T-helper 17 cell (primary cell): ENCODE measurements around the gene GLDN. TPM values are rescaled to one million over a fixed set of nuclear protein-coding genes. Genes with fewer than 3 reads are reported as not detected.

Experiments used
- ATAC-seq: fragments of 150-1000 bp; cut with Tn5 transposase; 2 replicates; pipeline ENCODE4 v1.10.0; 2021; ENCODE audit warnings: mild to moderate bottlenecking, moderate library complexity
- DNase-seq, 3 donors: peaks; one replicate each; pipeline versions ENCODE4 v3.0.0 to v3.0.0-alpha.2; 2020 to 2021
- H3K9me3 ChIP-seq: one replicate; pipeline ENCODE4 v1.7.0; 2013; ENCODE audit warnings: low read length, mild to moderate bottlenecking; ENCODE audit not compliant: control insufficient read depth, poor library complexity, severe bottlenecking
- H3K27ac Mint-ChIP-seq: one replicate; pipeline ENCODE4 v1.8.0; 2022; ENCODE audit warnings: mild to moderate bottlenecking, moderate library complexity, mixed read lengths
- H3K27me3 Mint-ChIP-seq: one replicate; pipeline ENCODE4 v1.8.0; 2022; ENCODE audit warnings: mixed read lengths
- H3K36me3 Mint-ChIP-seq: one replicate; pipeline ENCODE4 v1.8.0; 2022; ENCODE audit warnings: low read depth, mixed read lengths
- H3K4me1 Mint-ChIP-seq: one replicate; pipeline ENCODE4 v1.8.0; 2022; ENCODE audit warnings: mild to moderate bottlenecking, mixed read lengths
- H3K4me3 Mint-ChIP-seq: one replicate; pipeline ENCODE4 v1.8.0; 2022; ENCODE audit warnings: mild to moderate bottlenecking, moderate library complexity, mixed read lengths
- total RNA-seq, 4 donors: library from RNA in 2 of 4; stranded (reverse) in 2 of 4; gene quantifications; one replicate each; pipeline ENCODE4 v1.2.3 and lab custom pipeline; 2022 to 2026

GLDN gene
- total RNA-seq, 2 donors from 2014 or later = 0.21 TPM; not detected in 1

- no peak for DNase-seq
- H3K4me3 Mint-ChIP-seq = no peak overlapping the region
- H3K36me3 Mint-ChIP-seq = no peaks in the 10 kb centered on the region
- no peak for ATAC-seq
- no peaks in the 10 kb centered on the region for H3K4me1 Mint-ChIP-seq
- peaks cover 31% of the 10 kb centered on the region for H3K27me3 Mint-ChIP-seq
- H3K27ac Mint-ChIP-seq = no peak overlapping the region
- H3K9me3 ChIP-seq = no peaks in the 10 kb centered on the region
These were observed 12.5 kb downstream of the GLDN start for GRCh38 chr15:51353976-51354375.

GRCh38 chr15:51355096-51355495 lies 13.6 kb downstream of the GLDN start:
- Mint-ChIP-seq H3K36me3 (no peaks in the 10 kb centered on the region), H3K27me3 (peaks cover 28% of the 10 kb centered on the region), H3K4me1 (no peaks in the 10 kb centered on the region), H3K4me3 (no peak overlapping the region), H3K27ac (no peak overlapping the region)
- no peaks in the 10 kb centered on the region for H3K9me3 ChIP-seq
- ATAC-seq = no peak
- DNase-seq = no peak

GRCh38 chr15:51356147-51356546 lies 14.7 kb downstream of the GLDN start:
- ATAC-seq (no peak), DNase-seq (no peak)
- no peaks in the 10 kb centered on the region for H3K4me1 Mint-ChIP-seq
- no peak overlapping the region for H3K27ac Mint-ChIP-seq
- H3K36me3 Mint-ChIP-seq = no peaks in the 10 kb centered on the region
- H3K27me3 Mint-ChIP-seq = peaks cover 19% of the 10 kb centered on the region
- H3K4me3 Mint-ChIP-seq = no peak overlapping the region
- no peaks in the 10 kb centered on the region for H3K9me3 ChIP-seq

- H3K4me3 Mint-ChIP-seq = no peak overlapping the region
- no peaks in the 10 kb centered on the region for H3K36me3 Mint-ChIP-seq
- H3K4me1 Mint-ChIP-seq = no peaks in the 10 kb centered on the region
- peaks cover 12% of the 10 kb centered on the region for H3K27me3 Mint-ChIP-seq
- H3K9me3 ChIP-seq = no peaks in the 10 kb centered on the region
- H3K27ac Mint-ChIP-seq = no peak overlapping the region
- ATAC-seq (no peak), DNase-seq (no peak)
These were observed 15.5 kb downstream of the GLDN start for GRCh38 chr15:51356983-51357382.

GRCh38 chr15:51359981-51360380 lies 18.5 kb downstream of the GLDN start:
- no peaks in the 10 kb centered on the region for H3K9me3 ChIP-seq
- no peak for ATAC-seq
- no peak for DNase-seq
- Mint-ChIP-seq H3K27ac (no peak overlapping the region), H3K27me3 (no peaks in the 10 kb centered on the region), H3K36me3 (no peaks in the 10 kb centered on the region), H3K4me1 (no peaks in the 10 kb centered on the region), H3K4me3 (no peak overlapping the region)

GRCh38 chr15:51363383-51363782 lies 21.9 kb downstream of the GLDN start:
- no peaks in the 10 kb centered on the region for H3K4me1 Mint-ChIP-seq
- H3K4me3 Mint-ChIP-seq = no peak overlapping the region
- H3K9me3 ChIP-seq = no peaks in the 10 kb centered on the region
- no peak for ATAC-seq
- no peak for DNase-seq
- H3K36me3 Mint-ChIP-seq = no peaks in the 10 kb centered on the region
- no peak overlapping the region for H3K27ac Mint-ChIP-seq
- H3K27me3 Mint-ChIP-seq = peaks cover 9% of the 10 kb centered on the region

GRCh38 chr15:51365417-51365816 lies 24.0 kb downstream of the GLDN start:
- H3K36me3 Mint-ChIP-seq = no peaks in the 10 kb centered on the region
- H3K4me3 Mint-ChIP-seq = no peak overlapping the region

GRCh38 chr15:51366071-51366470 lies 24.6 kb downstream of the GLDN start:
- Mint-ChIP-seq H3K27me3 (peaks cover 9% of the 10 kb centered on the region), H3K4me3 (no peak overlapping the region), H3K27ac (no peak overlapping the region), H3K36me3 (no peaks in the 10 kb centered on the region), H3K4me1 (no peaks in the 10 kb centered on the region)
- ATAC-seq (no peak), DNase-seq (no peak)
- H3K9me3 ChIP-seq = no peaks in the 10 kb centered on the region

More at GRCh38 chr15:51365417-51365816, 24.0 kb downstream of the GLDN start:
- H3K27me3 Mint-ChIP-seq = peaks cover 9% of the 10 kb centered on the region
- no peaks in the 10 kb centered on the region for H3K4me1 Mint-ChIP-seq
- H3K9me3 ChIP-seq = no peaks in the 10 kb centered on the region
- H3K27ac Mint-ChIP-seq = no peak overlapping the region
- no peak for ATAC-seq
- DNase-seq = no peak

GRCh38 chr15:51366920-51367319 lies 25.5 kb downstream of the GLDN start:
- H3K27me3 Mint-ChIP-seq = peaks cover 9% of the 10 kb centered on the region
- H3K4me3 Mint-ChIP-seq = no peak overlapping the region
- H3K36me3 Mint-ChIP-seq = no peaks in the 10 kb centered on the region
- H3K4me1 Mint-ChIP-seq = no peaks in the 10 kb centered on the region
- ATAC-seq = no peak
- H3K27ac Mint-ChIP-seq = no peak overlapping the region
- no peaks in the 10 kb centered on the region for H3K9me3 ChIP-seq
- DNase-seq = no peak

GRCh38 chr15:51367322-51367976 lies 26.0 kb downstream of the GLDN start:
- Mint-ChIP-seq H3K27me3 (peaks cover 9% of the 10 kb centered on the region), H3K36me3 (no peaks in the 10 kb centered on the region), H3K27ac (no peak overlapping the region), H3K4me1 (no peaks in the 10 kb centered on the region), H3K4me3 (no peak overlapping the region)
- DNase-seq (no peak), ATAC-seq (no peak)
- H3K9me3 ChIP-seq = no peaks in the 10 kb centered on the region

- DNase-seq (no peak), ATAC-seq (no peak)
- Mint-ChIP-seq H3K36me3 (no peaks in the 10 kb centered on the region), H3K27ac (no peak overlapping the region), H3K4me1 (no peaks in the 10 kb centered on the region), H3K27me3 (peaks cover 9% of the 10 kb centered on the region), H3K4me3 (no peak overlapping the region)
- H3K9me3 ChIP-seq = no peaks in the 10 kb centered on the region
These were observed 26.9 kb downstream of the GLDN start for GRCh38 chr15:51368307-51368706.

GRCh38 chr15:51368751-51369450 lies 27.4 kb downstream of the GLDN start:
- Mint-ChIP-seq H3K27ac (no peak overlapping the region), H3K4me1 (no peaks in the 10 kb centered on the region), H3K27me3 (peaks cover 9% of the 10 kb centered on the region), H3K4me3 (no peak overlapping the region), H3K36me3 (no peaks in the 10 kb centered on the region)
- DNase-seq = no peak
- H3K9me3 ChIP-seq = no peaks in the 10 kb centered on the region
- no peak for ATAC-seq

- ATAC-seq = no peak
- H3K36me3 Mint-ChIP-seq = no peaks in the 10 kb centered on the region
- H3K4me1 Mint-ChIP-seq = no peaks in the 10 kb centered on the region
- no peak overlapping the region for H3K4me3 Mint-ChIP-seq
- H3K27me3 Mint-ChIP-seq = peaks cover 9% of the 10 kb centered on the region
- no peak overlapping the region for H3K27ac Mint-ChIP-seq
- H3K9me3 ChIP-seq = no peaks in the 10 kb centered on the region
- DNase-seq = no peak
These were observed 28.0 kb downstream of the GLDN start for GRCh38 chr15:51369451-51369761.

- H3K9me3 ChIP-seq = no peaks in the 10 kb centered on the region
- Mint-ChIP-seq H3K4me3 (no peak overlapping the region), H3K4me1 (peaks cover 2% of the 10 kb centered on the region), H3K27ac (no peak overlapping the region), H3K27me3 (peaks cover 8% of the 10 kb centered on the region), H3K36me3 (no peaks in the 10 kb centered on the region)
- ATAC-seq = no peak
- no peak for DNase-seq
These were observed 29.8 kb downstream of the GLDN start for GRCh38 chr15:51371266-51371665.
